HEK293 (cell line): ENCODE data around the gene FBXO3.

Experiments used
- CTCF ChIA-PET: fragments of 350-600 bp; formaldehyde crosslinking; extraction: SDS; loops from one replicate; lab custom pipeline; 2021; ENCODE audit warnings: antibody characterized with exemption; lab: Yijun Ruan, JAX
- POLR2A ChIA-PET: fragments of 300-600 bp; formaldehyde crosslinking; extraction: SDS; loops from one replicate; lab custom pipeline; 2020; ENCODE audit warnings: antibody characterized with exemption, inconsistent platforms; lab: Yijun Ruan, JAX
- H3K27ac ChIP-seq: fragments of 200-500 bp; sonication (Bioruptor generic); 2 replicates; pipeline ENCODE4 v1.5.1; 2014; ENCODE audit warnings: low read depth, low read length, control low read depth, inconsistent platforms; ENCODE audit errors: extremely low read depth
- H3K36me3 ChIP-seq, 2 experiments: fragments of 200-500 bp in 1 of 2; sonication (Bioruptor generic) in 1 of 2; 1 replicate in 1 of 2; 2 replicates in 1 of 2; pipeline ENCODE4 v1.5.1; 2014 to 2017; ENCODE audit warnings: inconsistent platforms in 2 of 2, low read length in 2 of 2; ENCODE audit not compliant: control insufficient read depth in 2 of 2, insufficient read depth in 1 of 2
- H3K4me1 ChIP-seq: fragments of 200-500 bp; sonication (Bioruptor generic); 2 replicates; pipeline ENCODE4 v1.5.1; 2014; ENCODE audit warnings: mild to moderate bottlenecking, low read length, inconsistent platforms; ENCODE audit not compliant: control insufficient read depth, insufficient read depth
- H3K4me3 ChIP-seq: 2 replicates; pipeline ENCODE4 v1.5.1; 2011; ENCODE audit warnings: low read depth, mild to moderate bottlenecking, control low read depth, low read length, moderate library complexity
- H3K9me3 ChIP-seq: fragments of 200-500 bp; sonication (Bioruptor generic); 2 replicates; pipeline ENCODE4 v1.5.1; 2014; ENCODE audit warnings: low read depth, low read length, inconsistent platforms; ENCODE audit not compliant: control insufficient read depth, insufficient read depth
- GFI1B ChIP-seq: fragments of 450-650 bp; formaldehyde crosslinking; IDR thresholded peaks from 2 replicates; pipeline ENCODE4 v1.5.1; 2016; ENCODE audit warnings: missing biosample characterization, missing genetic modification characterization
- MEIS1 ChIP-seq: sonication (generic); formaldehyde crosslinking; IDR thresholded peaks from 2 replicates; pipeline ENCODE4 v1.8.1; 2022; ENCODE audit warnings: missing genetic modification reagents, mild to moderate bottlenecking, borderline replicate concordance
- PATZ1 ChIP-seq: fragments of 450-650 bp; formaldehyde crosslinking; IDR thresholded peaks from 2 replicates; pipeline ENCODE4 v1.5.1; 2016; ENCODE audit warnings: missing biosample characterization, missing genetic modification characterization
- ZBTB1 ChIP-seq: fragments of 450-650 bp; formaldehyde crosslinking; IDR thresholded peaks from 2 replicates; pipeline ENCODE4 v1.5.1; 2016; ENCODE audit warnings: missing biosample characterization, missing genetic modification characterization
- ZFP41 ChIP-seq: fragments of 450-650 bp; formaldehyde crosslinking; IDR thresholded peaks from 2 replicates; pipeline ENCODE4 v1.5.1; 2016; ENCODE audit warnings: missing biosample characterization, missing genetic modification characterization, borderline replicate concordance
- ZIC2 ChIP-seq: fragments of 450-650 bp; formaldehyde crosslinking; IDR thresholded peaks from 2 replicates; pipeline ENCODE4 v1.5.1; 2016; ENCODE audit warnings: missing biosample characterization, missing genetic modification characterization
- ZNF112 ChIP-seq: fragments of 450-650 bp; formaldehyde crosslinking; IDR thresholded peaks from 2 replicates; pipeline ENCODE4 v1.5.0; 2017; ENCODE audit warnings: missing biosample characterization, missing genetic modification characterization
- ZNF148 ChIP-seq: fragments of 450-650 bp; formaldehyde crosslinking; IDR thresholded peaks from 2 replicates; pipeline ENCODE4 v1.5.0; 2017; ENCODE audit warnings: missing biosample characterization, missing genetic modification characterization, borderline replicate concordance
- ZNF169 ChIP-seq: fragments of 450-650 bp; formaldehyde crosslinking; IDR thresholded peaks from 2 replicates; pipeline ENCODE4 v1.5.1; 2016; ENCODE audit warnings: missing biosample characterization, missing genetic modification characterization
- ZNF202 ChIP-seq: fragments of 450-650 bp; formaldehyde crosslinking; IDR thresholded peaks from 2 replicates; pipeline ENCODE4 v1.5.1; 2016; ENCODE audit warnings: missing biosample characterization, missing genetic modification characterization, borderline replicate concordance
- ZNF37A ChIP-seq: fragments of 450-650 bp; IDR thresholded peaks from 2 replicates; pipeline ENCODE4 v1.5.1; 2018; ENCODE audit warnings: missing biosample characterization, missing genetic modification characterization
- ZNF394 ChIP-seq: fragments of 450-650 bp; formaldehyde crosslinking; IDR thresholded peaks from 2 replicates; pipeline ENCODE4 v1.5.1; 2016; ENCODE audit warnings: missing biosample characterization, missing genetic modification characterization, mild to moderate bottlenecking, moderate library complexity, borderline replicate concordance
- ZNF423 ChIP-seq: fragments of 450-650 bp; formaldehyde crosslinking; IDR thresholded peaks from 2 replicates; pipeline ENCODE4 v1.5.1; 2016; ENCODE audit warnings: missing biosample characterization, missing genetic modification characterization
- ZNF48 ChIP-seq: fragments of 450-650 bp; formaldehyde crosslinking; IDR thresholded peaks from 2 replicates; pipeline ENCODE4 v1.5.1; 2016; ENCODE audit warnings: missing biosample characterization, missing genetic modification characterization
- ZNF488 ChIP-seq: fragments of 450-650 bp; formaldehyde crosslinking; IDR thresholded peaks from 2 replicates; pipeline ENCODE4 v1.5.1; 2016; ENCODE audit warnings: missing biosample characterization, missing genetic modification characterization
- ZNF561 ChIP-seq: fragments of 450-650 bp; IDR thresholded peaks from 2 replicates; pipeline ENCODE4 v1.5.1; 2018; ENCODE audit warnings: missing biosample characterization, missing genetic modification characterization, borderline replicate concordance
- ZNF626 ChIP-seq: fragments of 450-650 bp; sonication (Bioruptor Pico); formaldehyde crosslinking; IDR thresholded peaks from 2 replicates; pipeline ENCODE4 v1.5.1; 2018; ENCODE audit warnings: missing biosample characterization, missing genetic modification characterization, inconsistent platforms
- ZNF692 ChIP-seq: fragments of 450-650 bp; formaldehyde crosslinking; IDR thresholded peaks from 2 replicates; pipeline ENCODE4 v1.5.1; 2016; ENCODE audit warnings: missing biosample characterization, missing genetic modification characterization
- ZNF776 ChIP-seq: fragments of 450-650 bp; formaldehyde crosslinking; IDR thresholded peaks from 2 replicates; pipeline ENCODE4 v1.5.0; 2017; ENCODE audit warnings: missing biosample characterization, missing genetic modification characterization, borderline replicate concordance
- ZNF777 ChIP-seq: fragments of 450-650 bp; formaldehyde crosslinking; IDR thresholded peaks from 2 replicates; pipeline ENCODE4 v1.5.1; 2017; ENCODE audit warnings: missing biosample characterization, missing genetic modification characterization, borderline replicate concordance
- ZNF837 ChIP-seq: fragments of 450-650 bp; formaldehyde crosslinking; IDR thresholded peaks from 2 replicates; pipeline ENCODE4 v1.5.1; 2016; ENCODE audit warnings: missing biosample characterization, missing genetic modification characterization
- ZNF843 ChIP-seq: fragments of 450-650 bp; formaldehyde crosslinking; IDR thresholded peaks from 2 replicates; pipeline ENCODE4 v1.5.1; 2016; ENCODE audit warnings: missing biosample characterization, missing genetic modification characterization
- ZSCAN5A ChIP-seq: fragments of 450-650 bp; formaldehyde crosslinking; IDR thresholded peaks from 2 replicates; pipeline ENCODE4 v1.5.1; 2016; ENCODE audit warnings: missing biosample characterization, missing genetic modification characterization
- TF ChIP-seq, protein P1 (sequence below): fragments of 450-650 bp; formaldehyde crosslinking; IDR thresholded peaks from 2 replicates; pipeline ENCODE4 v1.5.1; 2016; ENCODE audit warnings: missing biosample characterization, missing genetic modification characterization

The FBXO3 gene

DNA sequence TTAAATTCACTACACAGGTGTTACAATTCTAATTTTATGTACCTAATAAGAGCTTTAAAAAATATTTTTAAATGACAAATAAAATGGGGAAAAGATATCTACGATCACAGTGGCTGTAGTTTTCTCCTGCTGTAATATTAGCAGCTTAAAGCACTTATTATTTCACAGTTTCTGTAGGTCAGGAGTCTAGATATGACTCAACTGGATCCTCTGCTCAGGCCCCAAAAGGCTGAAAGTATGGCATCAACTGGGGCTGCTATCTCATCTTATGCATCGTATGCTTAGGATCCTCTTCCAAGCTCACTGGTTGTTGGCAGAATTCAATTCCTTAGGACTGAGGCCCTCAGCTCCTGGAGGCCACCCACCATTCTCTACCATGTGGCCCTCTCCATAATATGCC lies 12.8 kb downstream of the FBXO3 start (continued):
- no peak for TF ChIP-seq ZFP41 (tag by site-specific recombination)
- TF ChIP-seq ZNF561, result no peak
- TF ChIP-seq ZNF202, result no peak
- no peak for TF ChIP-seq ZNF48 (tag by site-specific recombination)
- no peak for TF ChIP-seq ZIC2 (tag by site-specific recombination)

GRCh38 chr11:33753304-33753967 lies 20.9 kb downstream of the FBXO3 start:
- CTCF ChIA-PET, result interaction anchor here (0.6 to 1.4 kb wide), 3 partner anchors 11 to 1172 kb away, joined by 3 to 8 read pairs (median 4); no protein-coding TSS in a partner anchor
- TF ChIP-seq ZNF148 (tag by site-specific recombination) (no peak), GFI1B (tag by site-specific recombination) (no peak), ZNF837 (tag by site-specific recombination) (no peak)
- H3K36me3 ChIP-seq, result peaks cover 7 to 66% of the 10 kb centered on the region in 2 experiments; a peak in 2 of 3 replicates
- H3K4me1 ChIP-seq, result no peaks in the 10 kb centered on the region
- no peaks in the 10 kb centered on the region for H3K9me3 ChIP-seq
- H3K4me3 ChIP-seq, result no peak overlapping the region
- POLR2A ChIA-PET, result interaction anchor here (0.7 kb wide), 1 partner anchor 17 kb away, joined by 3 read pairs; the partner anchor contains the start of gene CD59
- H3K27ac ChIP-seq, result no peak overlapping the region

DNA sequence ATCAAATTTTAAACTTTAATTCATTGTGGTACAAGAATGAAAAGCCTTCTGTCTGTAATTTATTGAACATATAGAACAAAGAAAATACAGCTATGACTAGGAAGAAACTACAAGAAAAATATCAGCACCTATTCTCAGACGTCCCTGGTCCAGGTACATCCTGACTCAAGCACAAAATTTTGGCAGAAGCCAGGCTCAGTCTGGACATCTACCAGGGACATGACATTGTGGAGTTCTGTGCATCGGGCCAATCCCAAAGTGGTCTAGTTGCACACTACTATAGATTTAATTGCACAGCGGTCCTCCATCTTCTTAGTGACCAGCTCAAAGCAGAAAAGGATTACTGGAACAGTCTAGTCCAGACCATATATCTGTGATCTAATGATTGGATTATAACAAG lies 22.4 kb downstream of the FBXO3 start:
- H3K36me3 ChIP-seq, result peaks cover 3 to 58% of the 10 kb centered on the region in 2 experiments; a peak in 2 of 3 replicates
- no peak overlapping the region for H3K4me3 ChIP-seq
- no peak overlapping the region for H3K27ac ChIP-seq
- no peaks in the 10 kb centered on the region for H3K4me1 ChIP-seq
- ChIA-PET POLR2A (interaction anchor here (0.6 kb wide), 1 partner anchor 23 kb away, joined by 3 read pairs; the partner anchor contains the start of gene FBXO3), CTCF (interaction anchor here (1.4 kb wide), 1 partner anchor 9 kb away, joined by 4 read pairs; no protein-coding TSS in a partner anchor)
- no peaks in the 10 kb centered on the region for H3K9me3 ChIP-seq
- TF ChIP-seq ZNF776 (tag by site-specific recombination) (no peak), ZNF112 (tag by site-specific recombination) (no peak), PATZ1 (no peak), ZNF488 (tag by site-specific recombination) (no peak), ZNF692 (tag by site-specific recombination) (no peak), ZBTB1 (tag by site-specific recombination) (no peak), ZNF626 (tag by site-specific recombination) (no peak), ZNF394 (tag by site-specific recombination) (no peak), ZNF843 (tag by site-specific recombination) (no peak), ZNF169 (tag by site-specific recombination) (no peak), ZSCAN5A (tag by site-specific recombination) (no peak), MEIS1 (CRISPR knock-in tag) (no peak), ZNF37A (tag by site-specific recombination) (no peak), ZNF777 (tag by site-specific recombination) (no peak), ZNF423 (no peak)
- TF ChIP-seq, protein P1, sequence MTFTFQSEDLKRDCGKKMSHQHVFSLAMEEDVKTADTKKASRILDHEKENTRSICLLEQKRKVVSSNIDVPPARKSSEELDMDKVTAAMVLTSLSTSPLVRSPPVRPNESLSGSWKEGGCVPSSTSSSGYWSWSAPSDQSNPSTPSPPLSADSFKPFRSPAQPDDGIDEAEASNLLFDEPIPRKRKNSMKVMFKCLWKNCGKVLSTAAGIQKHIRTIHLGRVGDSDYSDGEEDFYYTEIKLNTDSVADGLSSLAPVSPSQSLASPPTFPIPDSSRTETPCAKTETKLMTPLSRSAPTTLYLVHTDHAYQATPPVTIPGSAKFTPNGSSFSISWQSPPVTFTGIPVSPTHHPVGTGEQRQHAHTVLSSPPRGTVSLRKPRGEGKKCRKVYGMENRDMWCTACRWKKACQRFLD, result no peak
